Coronary artery (tissue), 2 donors: ENCODE results near the gene DERL3.
"Not testable (repeated sequence)": the region's sequence is repeated elsewhere in the genome, so short reads cannot be mapped to it uniquely, and the experiment has no call there.

Experiments
- DNase-seq: peaks from one replicate; pipeline ENCODE4 v3.0.0-alpha.2; 2017; ENCODE audit warnings: low spot score
- H3K27ac ChIP-seq, 2 donors: fragments of 200-600 bp; sonication (generic); one replicate each; pipeline ENCODE4 v1.5.1; 2016 to 2019
- H3K4me3 ChIP-seq: fragments of 200-600 bp; sonication (generic); 2 replicates; pipeline ENCODE4 v1.5.1; 2016; ENCODE audit warnings: mild to moderate bottlenecking, moderate library complexity
- CTCF ChIP-seq: fragments of 200-600 bp; sonication (generic); IDR thresholded peaks from one replicate; pipeline ENCODE4 v1.5.1; 2019; ENCODE audit warnings: antibody characterized with exemption

The DERL3 gene

GRCh38 chr22:23874871-23875270 is 36.1 kb upstream of the DERL3 start:
- no peak for TF ChIP-seq CTCF
- DNase-seq, result no peak
- no peak overlapping the region for H3K27ac ChIP-seq
- H3K4me3 ChIP-seq, result no peak overlapping the region

- DNase-seq, result no peak
- no peak for TF ChIP-seq CTCF
- Histone ChIP-seq H3K27ac (no peak overlapping the region), H3K4me3 (no peak overlapping the region)
Observed at GRCh38 chr22:23868580-23868979, 29.8 kb upstream of the DERL3 start.

GRCh38 chr22:23864499-23865154 is 25.8 kb upstream of the DERL3 start:
- H3K27ac ChIP-seq, DNase-seq, H3K4me3 ChIP-seq: not testable (repeated sequence)

- DNase-seq, result no peak
- H3K27ac ChIP-seq, result no peak overlapping the region
- no peak for TF ChIP-seq CTCF
- H3K4me3 ChIP-seq, result no peak overlapping the region
Observed at GRCh38 chr22:23862103-23862502, 23.3 kb upstream of the DERL3 start.

GRCh38 chr22:23860187-23860586 is 21.4 kb upstream of the DERL3 start:
- not testable (repeated sequence) for H3K4me3 ChIP-seq, DNase-seq, H3K27ac ChIP-seq

GRCh38 chr22:23859201-23859600 is 20.4 kb upstream of the DERL3 start:
- no peak overlapping the region for H3K27ac ChIP-seq
- DNase-seq, result no peak
- TF ChIP-seq CTCF, result no peak
- H3K4me3 ChIP-seq, result no peak overlapping the region

GRCh38 chr22:23858484-23858815 is 19.6 kb upstream of the DERL3 start:
- Histone ChIP-seq H3K27ac (peak overlapping the region in 1 of 2 donors; percentile 96), H3K4me3 (peak overlapping the region; percentile 77)
- no peak for DNase-seq

More at GRCh38 chr22:23858484-23858815, 19.6 kb upstream of the DERL3 start:
- no peak for TF ChIP-seq CTCF
